SKM-1 treated with dmso at 0.1 percent for 144 hours (cell line): ENCODE measurements around the gene GLIS1.

ENCODE experiments used
- DNase-seq: peaks from one replicate; lab custom pipeline; 2025; ENCODE audit not compliant: unreplicated experiment; lab: John Stamatoyannopoulos, UW

GLIS1 gene

DNA sequence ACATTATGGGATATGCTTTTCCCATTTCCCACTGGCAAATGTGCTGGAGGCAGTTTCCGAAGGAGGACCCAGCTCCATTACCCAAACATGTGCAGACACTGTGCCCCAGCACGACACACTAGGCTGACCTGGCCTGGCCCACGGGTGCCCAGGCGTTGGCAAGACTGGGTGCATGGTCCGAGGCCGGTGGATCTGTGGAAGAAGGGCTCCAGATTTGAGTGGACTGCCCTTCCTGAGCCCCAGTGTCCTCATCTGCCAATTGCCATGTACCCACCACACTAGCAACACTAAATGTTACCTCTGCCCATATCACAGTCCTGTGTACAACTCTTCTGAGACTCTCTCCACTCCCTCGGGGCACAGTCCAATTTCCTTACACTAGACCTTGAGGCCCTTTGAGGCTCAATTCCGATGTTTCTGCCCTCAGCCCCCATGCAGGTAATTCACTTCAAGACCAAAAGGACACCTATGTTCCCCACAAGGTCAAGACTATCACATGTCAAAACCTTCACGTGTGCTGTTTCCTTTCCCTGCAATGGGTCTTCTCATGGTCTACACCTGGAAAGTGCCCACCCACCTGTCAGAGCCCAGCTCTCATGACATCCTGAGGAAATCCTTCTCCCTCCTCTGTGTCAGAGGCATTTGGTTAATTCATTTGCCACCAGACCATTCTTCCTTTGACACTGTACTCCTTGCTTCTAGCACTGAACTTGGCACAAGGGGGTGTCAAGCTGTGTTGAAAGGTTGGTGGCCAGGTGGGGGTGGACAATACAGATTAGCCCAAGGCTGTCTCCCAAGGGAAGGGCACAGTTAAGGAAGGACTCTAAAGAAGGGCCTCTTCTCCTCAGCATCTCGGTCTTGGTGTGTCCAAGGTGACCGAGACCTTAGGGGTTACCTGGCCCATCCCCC lies 154.8 kb downstream of the GLIS1 start:
- no peak for DNase-seq

DNA sequence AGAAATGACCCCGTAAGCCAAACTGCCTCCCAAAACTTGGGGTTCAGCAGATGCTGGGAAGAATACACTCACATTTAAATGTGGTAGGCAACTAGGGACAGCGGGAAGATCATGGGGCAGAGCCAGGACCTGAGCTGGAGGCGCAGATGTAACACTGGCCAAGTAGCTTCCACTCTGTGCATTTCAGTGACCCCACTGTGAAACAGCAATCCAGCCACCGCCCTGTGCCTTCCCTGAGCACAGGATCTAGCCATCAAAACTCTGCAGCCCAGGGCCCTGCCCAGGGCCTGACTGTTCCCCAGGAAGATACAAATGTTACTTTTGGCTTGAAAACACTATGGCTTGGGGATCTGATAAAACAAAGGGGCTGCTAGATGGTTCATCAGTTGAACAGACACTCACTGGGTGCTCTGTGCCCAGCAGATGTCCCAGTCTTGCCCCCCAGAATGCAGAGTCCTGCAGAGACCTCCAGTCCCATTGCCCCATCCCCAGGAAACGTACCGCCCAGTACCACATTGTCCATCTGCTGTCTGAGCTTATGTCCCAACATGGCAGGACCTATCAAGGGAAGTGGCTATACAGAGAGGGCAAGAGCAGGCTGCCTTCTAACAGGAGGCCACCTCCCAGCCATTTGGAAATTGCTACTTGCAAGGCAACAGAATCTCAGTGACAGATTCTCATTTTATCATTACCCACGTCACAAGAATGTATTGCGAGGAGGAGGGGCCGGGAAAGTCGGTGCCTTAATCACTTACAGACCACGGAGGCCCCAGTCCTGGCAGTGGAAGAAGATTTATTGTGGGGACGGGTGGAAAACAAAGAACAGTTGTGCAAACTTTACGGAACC lies 155.7 kb downstream of the GLIS1 start:
- no peak for DNase-seq

DNA sequence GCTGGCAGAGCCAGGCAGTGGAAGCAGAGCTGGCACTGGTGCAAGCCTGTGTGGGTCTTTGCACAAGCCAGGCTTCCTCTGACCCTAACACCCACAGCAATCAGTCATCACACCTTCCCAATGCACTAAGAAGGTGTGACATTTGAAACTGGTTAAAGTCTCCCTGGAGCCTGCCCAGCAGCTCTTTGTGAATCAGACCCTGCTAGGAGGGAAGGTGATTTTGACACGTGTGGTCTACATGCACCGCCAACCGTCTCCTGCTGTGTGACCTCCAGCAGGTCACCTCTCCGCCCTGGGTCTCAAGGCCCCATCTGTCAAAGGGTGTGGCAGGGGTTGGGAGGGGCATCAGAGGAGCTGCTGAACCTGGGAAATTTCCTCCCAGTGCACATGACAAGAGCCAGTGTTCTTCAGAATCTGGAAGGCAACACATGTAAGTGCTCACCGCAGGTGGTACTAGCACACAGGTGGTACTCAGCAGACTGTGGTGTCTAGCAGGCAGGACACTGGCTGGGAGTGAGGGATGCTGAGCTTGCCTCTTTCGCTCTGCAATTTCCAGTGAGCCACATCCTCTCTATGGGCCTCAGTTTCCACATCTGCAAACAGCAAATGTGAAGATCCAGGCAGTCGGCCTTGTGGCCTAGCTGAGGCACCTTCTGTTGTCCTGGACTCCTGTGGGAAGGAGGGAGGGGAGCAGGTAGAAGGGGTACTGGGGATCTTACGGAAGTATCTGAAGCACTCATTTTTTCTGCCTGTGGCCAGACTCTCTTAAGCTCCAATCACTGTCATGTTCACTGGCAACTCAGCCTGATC lies 156.5 kb downstream of the GLIS1 start:
- DNase-seq = no peak

DNA sequence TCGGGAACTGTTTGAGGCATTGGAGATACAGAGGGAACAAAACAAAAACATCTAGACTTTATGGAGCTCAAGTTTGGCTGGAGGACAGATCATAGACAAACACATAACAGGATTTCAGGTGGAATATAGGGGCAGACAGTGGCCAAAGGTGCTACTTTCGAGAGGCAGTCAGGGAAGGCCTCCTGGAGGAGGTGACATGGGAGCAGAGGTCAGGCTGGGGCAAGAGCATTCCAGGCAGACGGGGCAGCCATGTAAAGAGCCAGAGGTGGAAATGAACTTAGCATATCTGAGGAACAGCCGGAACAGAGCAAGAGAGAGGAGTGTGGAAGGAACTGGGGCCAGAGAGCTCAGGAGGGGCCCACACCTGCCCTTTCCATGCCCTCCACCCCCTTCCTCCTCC lies 157.5 kb downstream of the GLIS1 start:
- DNase-seq = no peak

DNA sequence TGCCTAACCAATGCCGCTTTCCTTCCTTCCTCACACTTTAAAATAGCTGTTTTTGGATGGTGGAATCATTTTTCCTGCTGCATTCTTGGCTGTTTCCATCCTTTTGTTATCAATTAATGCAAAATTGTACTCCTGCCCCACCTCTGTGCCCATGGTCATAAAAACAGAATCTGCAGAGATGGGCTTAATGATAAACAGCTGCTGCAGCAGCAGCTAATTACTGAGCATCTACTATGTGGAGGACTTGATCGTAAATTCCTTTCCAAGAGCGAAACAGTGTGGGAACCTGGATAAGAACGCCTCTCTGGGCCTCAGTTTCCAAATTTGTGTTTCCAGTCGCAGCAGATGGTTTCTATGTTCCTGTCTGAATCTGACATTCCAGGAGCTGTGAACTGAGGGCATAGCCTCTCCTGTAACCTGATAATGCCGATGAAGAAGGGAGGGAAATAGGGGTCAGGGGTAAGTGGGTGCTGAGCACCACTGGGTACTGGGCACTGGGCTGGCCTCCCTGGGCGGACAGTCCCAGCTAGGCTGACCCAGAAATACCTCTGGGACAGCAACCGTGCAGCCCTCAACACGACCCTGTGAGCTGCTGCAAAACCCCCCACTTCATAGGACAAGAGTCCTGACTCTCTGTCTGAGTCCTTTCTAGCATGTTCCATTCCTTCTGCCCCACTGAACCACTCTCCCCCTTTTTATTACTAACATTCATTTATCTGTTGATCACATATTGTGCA lies 158.1 kb downstream of the GLIS1 start:
- no peak for DNase-seq

DNA sequence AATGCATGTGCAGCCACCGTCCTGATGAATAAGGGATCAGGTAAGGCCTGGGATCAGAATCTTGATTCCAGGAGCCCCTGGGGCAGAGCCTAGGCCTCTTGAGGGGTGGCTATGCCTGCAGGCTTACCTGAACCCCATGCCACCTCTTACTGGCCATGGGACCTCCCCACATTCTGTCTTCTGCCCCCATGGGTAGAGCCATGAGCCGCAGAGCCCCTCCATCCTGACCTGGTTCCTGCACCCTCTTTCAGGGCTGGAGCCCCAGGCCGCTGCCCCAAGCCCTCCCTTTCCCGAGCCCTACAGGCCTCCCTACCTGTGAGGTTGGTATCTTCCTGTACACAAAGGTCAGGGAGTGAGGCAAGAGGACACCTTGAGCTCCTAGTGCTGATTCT lies 159.0 kb downstream of the GLIS1 start:
- DNase-seq = no peak

DNA sequence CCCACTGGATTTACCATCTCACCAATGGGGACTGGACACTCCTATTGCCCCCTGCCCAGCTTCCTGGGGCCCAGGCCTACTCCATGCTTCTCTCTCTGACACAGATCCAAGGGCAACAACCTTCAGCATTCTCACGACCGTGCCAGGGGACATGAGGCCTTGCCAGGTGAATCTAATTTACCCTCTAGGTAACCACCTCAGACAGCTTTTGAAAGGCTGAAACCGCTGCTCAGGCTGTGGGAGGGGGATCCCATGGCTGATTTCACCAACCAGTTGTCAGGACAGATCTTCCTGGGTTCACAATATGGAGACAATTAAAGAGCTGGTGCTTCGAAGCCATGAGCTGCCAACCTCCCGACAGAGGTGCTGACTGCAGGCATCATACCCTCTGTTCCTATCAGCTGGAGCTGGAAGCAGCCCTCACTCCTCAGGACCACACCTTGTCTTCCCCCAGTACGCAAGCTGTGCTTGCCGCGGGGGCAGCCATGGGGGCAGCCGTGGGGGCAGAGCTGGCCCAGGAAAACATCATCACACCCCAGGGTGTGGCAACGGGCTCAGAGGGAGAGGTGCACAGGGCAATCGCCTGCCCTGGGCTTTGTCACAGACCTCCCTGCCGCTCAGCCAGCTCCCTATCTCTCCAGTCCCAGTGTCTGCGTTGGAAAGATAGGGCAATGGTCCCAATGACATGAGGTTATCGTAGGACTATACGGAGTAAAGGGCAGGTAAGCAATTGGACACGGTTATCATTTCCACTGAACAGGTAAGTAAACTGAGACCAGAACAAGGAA lies 159.5 kb downstream of the GLIS1 start:
- no peak for DNase-seq

DNA sequence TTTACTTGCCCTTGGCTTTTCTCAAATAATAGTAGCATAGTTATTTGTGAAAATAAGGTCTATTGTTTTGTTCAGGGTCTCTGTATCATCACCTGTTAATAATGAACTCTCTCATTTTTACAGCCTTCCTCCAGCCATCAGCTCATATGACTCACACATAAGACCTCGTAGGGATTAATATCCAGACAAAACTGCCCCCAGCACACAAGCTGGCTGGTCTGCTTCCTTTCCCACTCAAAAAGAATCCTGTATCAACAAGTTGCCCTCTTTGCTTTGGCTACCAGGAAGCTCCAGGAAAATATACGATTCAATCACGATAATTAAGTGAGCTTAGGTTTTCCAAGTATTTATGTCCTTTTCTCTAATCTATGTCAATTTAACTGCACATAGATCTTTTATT lies 160.6 kb downstream of the GLIS1 start:
- DNase-seq = no peak

DNA sequence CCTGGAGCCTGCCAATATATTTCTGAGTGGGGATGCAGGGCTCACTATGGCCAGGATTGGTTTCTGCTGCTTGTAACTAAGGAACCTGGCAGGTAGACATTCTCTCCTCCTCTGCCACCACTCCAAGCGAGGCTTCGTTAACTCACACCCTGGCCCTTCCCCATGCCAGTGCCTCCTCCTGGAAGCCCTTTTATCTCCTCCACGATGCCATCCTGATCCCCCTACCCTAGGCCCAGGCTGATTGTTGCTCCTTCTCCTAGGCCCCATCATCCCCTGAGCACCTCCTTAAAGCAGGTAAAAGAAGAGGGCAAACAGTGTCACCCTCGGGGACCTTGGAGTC lies 161.2 kb downstream of the GLIS1 start:
- no peak for DNase-seq

DNA sequence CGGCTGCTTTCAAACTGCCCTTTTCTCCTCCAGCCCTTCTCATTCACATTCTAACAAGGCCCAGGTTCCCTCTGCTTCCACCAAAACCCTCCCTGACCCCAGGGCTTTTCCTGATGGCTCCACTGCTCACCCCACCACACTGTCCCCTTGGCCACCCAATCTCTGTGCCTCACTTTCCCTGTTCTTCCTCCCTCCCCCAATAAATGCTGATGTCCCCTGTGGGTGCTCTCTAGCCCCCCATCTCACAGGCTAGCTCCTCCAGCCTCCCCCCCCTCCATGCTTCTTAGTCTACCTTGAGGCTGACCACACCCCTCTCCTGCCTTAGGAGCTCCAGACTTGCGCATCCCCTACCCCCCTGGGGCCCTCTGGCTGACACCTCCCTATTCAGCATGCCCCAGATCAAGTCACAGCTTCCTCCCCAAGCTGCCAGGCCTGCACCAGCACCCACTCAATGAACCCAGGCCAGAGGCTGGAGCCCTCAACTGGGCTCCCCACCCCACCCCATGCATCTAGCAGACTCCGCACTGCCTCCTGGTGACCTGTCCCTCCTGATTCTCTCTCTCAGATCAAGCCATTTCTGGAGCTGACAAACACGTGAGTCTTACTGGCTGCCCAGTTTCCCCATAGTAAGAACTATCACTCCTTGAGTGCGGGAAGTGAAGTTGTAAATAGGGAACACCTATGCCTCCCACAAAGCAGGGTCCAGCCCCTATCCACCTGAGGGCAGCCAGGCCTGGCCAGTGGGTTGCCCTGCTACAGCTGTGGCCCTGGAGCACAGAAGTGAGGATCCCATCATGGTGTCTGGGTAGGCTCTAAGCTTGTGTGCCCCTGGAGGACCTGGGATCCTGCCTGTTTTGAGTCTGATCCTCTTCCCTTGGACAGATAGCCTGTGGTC lies 161.9 kb downstream of the GLIS1 start:
- no peak for DNase-seq

DNA sequence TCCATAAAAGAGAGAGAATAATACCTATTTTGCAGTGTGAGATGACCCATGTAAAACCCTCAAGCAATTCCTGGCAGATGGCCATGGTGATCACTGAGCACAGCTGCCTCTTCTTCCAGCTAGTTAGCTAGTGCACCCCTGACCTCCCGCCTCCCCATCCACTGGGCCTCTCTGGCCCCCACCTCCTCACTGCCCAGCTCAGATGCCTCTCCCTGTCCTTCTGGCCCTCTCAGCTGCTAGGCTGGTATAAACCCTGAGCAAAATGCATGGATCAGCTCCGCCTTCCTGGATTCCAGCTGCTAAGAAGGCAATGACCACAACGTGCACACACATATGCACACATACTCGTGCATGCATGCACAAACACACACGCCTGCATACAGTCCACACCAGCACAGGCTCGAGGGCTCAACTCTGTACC lies 162.6 kb downstream of the GLIS1 start:
- DNase-seq = no peak

DNA sequence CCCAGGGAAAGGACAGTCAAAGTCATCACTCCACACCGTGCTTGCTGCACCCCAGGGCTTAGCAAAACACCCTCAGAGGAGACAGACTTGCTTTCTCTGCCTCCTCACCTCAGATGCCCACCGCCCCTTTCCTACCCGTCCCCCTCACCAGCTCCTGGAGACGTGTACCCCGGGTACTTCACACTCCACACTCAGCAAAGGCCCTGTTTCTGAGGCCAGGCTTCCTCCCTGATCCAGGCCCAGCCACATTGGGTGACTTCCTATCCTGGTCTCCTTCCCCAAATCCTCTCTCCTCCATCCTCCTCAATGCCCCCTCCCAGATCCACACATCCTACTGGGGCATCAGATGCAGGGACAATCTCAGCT lies 163.0 kb downstream of the GLIS1 start:
- DNase-seq = no peak

DNA sequence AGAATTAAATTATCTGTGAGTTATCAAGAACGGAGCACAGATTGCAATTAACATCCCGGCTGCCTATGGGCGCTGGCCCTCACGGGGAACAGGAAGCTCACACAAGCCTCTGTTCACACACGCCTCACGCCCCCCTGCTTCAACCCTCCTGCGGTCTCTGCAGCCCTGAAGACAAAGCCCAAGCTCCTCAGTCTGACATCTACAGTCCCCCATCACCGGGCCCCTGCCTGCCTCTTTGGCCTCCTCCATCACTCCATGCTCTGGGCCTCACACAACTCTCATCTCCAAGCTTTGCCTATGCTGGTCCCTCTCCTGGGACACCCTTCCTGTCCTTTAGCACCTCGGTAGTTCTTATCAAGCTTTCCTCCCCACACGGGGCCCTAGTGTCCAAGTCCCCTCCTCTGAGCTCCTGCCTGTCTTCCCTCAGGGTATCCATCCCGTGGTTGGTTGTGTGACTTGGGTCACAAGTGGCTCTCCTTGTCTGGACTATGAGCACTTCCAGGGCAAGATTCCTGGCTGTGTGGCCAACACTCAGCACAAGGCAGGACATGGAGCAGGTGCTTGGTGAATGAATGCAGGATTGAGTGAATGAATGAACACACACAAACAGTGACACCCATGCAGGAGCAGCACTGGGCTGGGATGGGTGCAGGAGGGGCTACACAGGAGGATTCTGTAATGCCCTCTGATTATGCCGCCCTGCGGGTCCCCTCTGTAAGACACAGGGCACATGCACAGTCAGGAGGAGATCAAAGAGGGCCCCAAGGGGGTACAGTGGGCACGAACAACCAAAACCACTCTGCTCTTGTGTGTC lies 163.6 kb downstream of the GLIS1 start:
- no peak for DNase-seq

DNA sequence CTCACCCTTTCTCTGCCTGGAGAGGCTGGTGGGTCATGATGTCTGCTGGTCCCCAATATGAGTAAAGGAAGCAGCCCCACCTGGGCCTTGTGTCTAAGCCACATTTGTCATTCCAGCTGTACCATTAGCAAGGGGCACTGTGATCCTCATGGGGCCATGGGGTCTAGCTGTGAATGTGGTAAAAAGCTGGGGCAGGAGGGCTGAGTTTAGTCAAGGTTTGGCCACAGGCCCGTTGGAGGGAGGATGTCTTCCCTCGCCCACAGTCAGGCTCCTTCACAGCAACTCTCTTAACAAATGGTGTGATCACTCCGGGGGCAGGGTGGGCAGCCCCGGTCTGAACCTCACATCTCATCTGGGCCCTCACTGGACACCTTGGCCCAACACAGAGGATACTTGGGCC lies 164.3 kb downstream of the GLIS1 start:
- DNase-seq = no peak

DNA sequence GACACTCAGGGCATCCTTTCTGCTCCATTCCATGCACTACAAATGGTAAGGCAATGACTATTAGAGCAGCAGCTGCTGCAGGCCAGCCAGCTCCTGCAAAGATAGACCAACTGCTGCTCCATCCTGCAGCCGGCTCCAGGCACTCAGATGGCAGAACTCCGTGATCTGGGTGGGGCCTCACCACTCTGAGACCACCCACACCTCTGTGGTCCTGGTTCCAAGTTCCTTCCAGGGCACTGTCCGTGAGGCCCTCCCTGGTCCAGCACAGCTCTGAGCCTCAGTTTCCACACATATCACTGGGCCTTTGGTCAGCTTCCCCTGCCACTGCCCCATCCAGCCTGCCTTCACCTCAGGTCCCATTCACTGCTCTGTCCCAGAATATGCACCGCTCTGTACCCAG lies 165.0 kb downstream of the GLIS1 start:
- DNase-seq = no peak

DNA sequence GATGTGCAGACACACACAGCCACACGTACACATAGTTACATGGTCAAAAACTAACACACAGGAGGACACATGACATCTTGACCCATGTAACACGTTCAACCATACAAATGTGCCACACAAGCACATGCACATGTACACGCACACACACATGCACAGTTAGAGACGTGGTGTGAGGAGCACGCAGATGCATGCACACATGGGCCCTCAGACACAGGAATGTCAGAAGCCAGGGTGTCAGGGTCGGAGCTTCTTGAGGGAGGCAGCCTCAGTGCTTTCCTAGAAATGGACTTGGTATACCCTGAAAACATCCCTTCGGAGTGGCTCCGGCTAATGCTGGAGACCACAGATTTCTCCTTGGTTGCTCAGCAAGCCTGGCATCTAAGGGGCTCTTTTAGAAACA lies 165.4 kb downstream of the GLIS1 start:
- DNase-seq = no peak

DNA sequence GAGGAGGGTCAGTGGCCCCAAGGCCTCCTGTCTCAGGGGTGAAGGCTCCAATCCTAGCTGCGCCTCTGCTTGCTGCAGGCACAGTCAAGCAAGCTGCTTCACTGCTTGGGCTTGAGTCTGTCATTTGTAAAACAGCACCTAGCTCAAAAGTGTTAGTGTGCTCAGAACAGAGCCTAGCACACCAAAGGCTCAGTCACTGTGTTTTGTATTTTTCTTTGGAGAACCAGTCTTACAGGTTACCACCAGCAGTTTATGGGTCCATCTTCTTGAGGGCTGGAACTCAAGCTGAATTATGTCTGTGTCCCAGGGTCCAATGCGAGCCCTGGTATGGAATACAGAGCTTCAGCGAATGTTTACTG lies 166.2 kb downstream of the GLIS1 start:
- no peak for DNase-seq

DNA sequence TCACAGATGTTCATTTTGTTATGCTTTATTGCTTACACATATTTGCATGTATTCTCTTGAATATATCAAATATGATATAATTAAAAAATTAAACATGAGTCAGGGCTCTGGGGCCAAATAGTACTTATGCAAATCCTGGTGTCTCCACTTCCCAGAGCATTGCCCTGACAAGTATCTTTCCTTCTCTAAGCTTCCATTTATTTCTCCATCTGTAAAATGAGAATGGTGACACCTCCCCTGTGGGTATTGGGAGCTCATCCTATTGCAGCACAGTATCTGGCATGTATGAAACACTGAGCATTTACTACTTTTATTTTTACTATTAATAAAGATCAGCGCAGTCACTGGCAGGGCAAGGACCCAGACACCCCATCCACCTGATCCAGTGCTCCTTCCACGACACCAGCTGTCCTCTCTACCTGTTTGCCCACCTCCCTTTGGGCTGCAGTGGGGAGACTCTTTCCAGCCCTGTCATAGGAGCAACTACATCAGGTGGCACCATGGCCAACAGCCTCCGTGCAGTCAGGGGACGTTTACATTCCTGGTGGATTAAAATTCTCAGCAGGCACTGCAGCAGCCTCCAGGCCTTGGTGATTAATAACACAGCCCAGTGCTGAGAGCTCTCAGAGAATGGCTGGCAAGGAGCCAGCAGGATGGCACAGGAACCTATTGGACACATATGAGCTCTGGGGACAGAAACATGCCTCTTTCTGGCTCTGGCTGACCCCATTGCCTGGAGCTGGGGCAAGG lies 166.7 kb downstream of the GLIS1 start:
- DNase-seq = no peak
